ENCODE data around the gene PPP2R2D.

DNA sequence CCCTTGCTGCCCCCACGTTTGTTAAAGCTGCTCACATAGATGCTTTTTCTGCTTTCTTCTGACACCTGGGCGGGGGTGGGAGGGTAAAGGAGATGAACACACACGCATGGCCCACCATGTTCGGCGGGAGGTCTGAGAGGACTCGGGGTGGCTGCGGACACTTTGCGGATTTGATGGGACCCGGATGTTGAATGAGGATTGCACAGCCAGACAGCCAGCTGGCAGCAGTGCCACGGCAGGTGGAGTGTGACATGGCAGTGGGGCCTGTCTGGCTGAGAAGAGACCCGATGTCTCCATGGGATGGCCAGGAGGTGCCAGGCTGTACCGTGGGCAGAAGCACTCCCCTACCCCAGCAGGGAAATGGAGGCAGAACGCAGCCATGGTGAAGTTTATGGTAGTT is 31.2 kb downstream of the PPP2R2D start:
- TF ChIP-seq, protein P1, sequence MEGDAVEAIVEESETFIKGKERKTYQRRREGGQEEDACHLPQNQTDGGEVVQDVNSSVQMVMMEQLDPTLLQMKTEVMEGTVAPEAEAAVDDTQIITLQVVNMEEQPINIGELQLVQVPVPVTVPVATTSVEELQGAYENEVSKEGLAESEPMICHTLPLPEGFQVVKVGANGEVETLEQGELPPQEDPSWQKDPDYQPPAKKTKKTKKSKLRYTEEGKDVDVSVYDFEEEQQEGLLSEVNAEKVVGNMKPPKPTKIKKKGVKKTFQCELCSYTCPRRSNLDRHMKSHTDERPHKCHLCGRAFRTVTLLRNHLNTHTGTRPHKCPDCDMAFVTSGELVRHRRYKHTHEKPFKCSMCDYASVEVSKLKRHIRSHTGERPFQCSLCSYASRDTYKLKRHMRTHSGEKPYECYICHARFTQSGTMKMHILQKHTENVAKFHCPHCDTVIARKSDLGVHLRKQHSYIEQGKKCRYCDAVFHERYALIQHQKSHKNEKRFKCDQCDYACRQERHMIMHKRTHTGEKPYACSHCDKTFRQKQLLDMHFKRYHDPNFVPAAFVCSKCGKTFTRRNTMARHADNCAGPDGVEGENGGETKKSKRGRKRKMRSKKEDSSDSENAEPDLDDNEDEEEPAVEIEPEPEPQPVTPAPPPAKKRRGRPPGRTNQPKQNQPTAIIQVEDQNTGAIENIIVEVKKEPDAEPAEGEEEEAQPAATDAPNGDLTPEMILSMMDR (IDR thresholded peaks at IDR 0.05): no peak
- no peak for TF ChIP-seq ZFX (IDR thresholded peaks at IDR 0.05; ENCODE audit: borderline replicate concordance)

Measured in 22Rv1 (cell line).